Measurements from ENCODE around the gene CCRL2.

- no peak for TF ChIP-seq CTCF (IDR thresholded peaks at IDR 0.05; ENCODE audit: poor library complexity, severe bottlenecking)
- no peak for TF ChIP-seq REST (IDR thresholded peaks at IDR 0.05; ENCODE audit: borderline replicate concordance)
- TF ChIP-seq POLR2AphosphoS5 (IDR thresholded peaks at IDR 0.05) = no peak
- TF ChIP-seq SMC3 (conservative IDR thresholded peaks at IDR 0.05; ENCODE audit: poor library complexity) = no peak
- TF ChIP-seq EZH2 (IDR thresholded peaks at IDR 0.05; ENCODE audit: borderline replicate concordance, insufficient read depth, low read length, poor library complexity, severe bottlenecking) = no peak
These were observed 14.0 kb upstream of the CCRL2 start for GRCh38 chr3:46393011-46393410.

Measured in neural cell (in vitro differentiated cells).